B cell (primary cell): ENCODE data around the gene SGPP2. TPM values are rescaled to one million over a fixed set of nuclear protein-coding genes. Genes with fewer than 3 reads are reported as not detected.

Experiments
- ATAC-seq: fragments of 200-7000 bp; cut with Tn5 transposase; one replicate; pipeline ENCODE4 v1.10.0; 2021; ENCODE audit warnings: low read depth, mild to moderate bottlenecking, moderate number of reproducible peaks, moderate library complexity
- CTCF ChIA-PET: fragments of 350-600 bp; sonication (Branson Sonifier 250); formaldehyde crosslinking; loops from one replicate; lab custom pipeline; 2021; ENCODE audit warnings: antibody characterized with exemption, inconsistent platforms; lab: Charles Lee
- POLR2A ChIA-PET: fragments of 350-600 bp; sonication (Branson Sonifier 250); formaldehyde crosslinking; loops from one replicate; lab custom pipeline; 2021; ENCODE audit warnings: antibody characterized with exemption; lab: Charles Lee
- DNase-seq: peaks from one replicate; pipeline ENCODE4 v3.0.0; 2013
- H2AFZ ChIP-seq: 2 replicates; pipeline ENCODE4 v1.6.1; 2012; ENCODE audit warnings: mild to moderate bottlenecking, low read depth, low read length; ENCODE audit not compliant: insufficient read depth, poor library complexity, severe bottlenecking
- H3K27ac ChIP-seq, 2 donors: 1 replicate in 1 of 2; 2 replicates in 1 of 2; pipeline ENCODE4 v1.5.1; 2012 to 2013; ENCODE audit warnings: low read length in 2 of 2, mild to moderate bottlenecking in 2 of 2, moderate library complexity in 1 of 2
- H3K27me3 ChIP-seq, 4 experiments: fragments of 200-600 bp in 1 of 4; sonication (generic) in 1 of 4; replicated peaks in 1 of 4; 1 replicate in 2 of 4; 2 replicates in 2 of 4; pipeline versions ENCODE4 v1.6.1 to v1.7.0; 2013 to 2016; ENCODE audit warnings: low read length in 3 of 4, mild to moderate bottlenecking in 2 of 4, mixed read lengths in 1 of 4, moderate library complexity in 1 of 4; ENCODE audit not compliant: insufficient read depth in 4 of 4, control insufficient read depth in 3 of 4; ENCODE audit errors: control extremely low read depth in 1 of 4
- H3K36me3 ChIP-seq, 2 experiments: replicated peaks in 1 of 2; 1 replicate in 1 of 2; 2 replicates in 1 of 2; pipeline versions ENCODE4 v1.6.1 to v1.7.1; 2013; ENCODE audit warnings: low read length in 1 of 2; ENCODE audit not compliant: insufficient read depth in 2 of 2, control insufficient read depth in 1 of 2; ENCODE audit errors: control extremely low read depth in 1 of 2, extremely low read depth in 1 of 2
- H3K4me1 ChIP-seq, 2 donors: fragments of 200-600 bp in 1 of 2; sonication (generic) in 1 of 2; 1 replicate in 1 of 2; 2 replicates in 1 of 2; pipeline versions ENCODE4 v1.5.1 to v1.6.1; 2013 to 2017; ENCODE audit warnings: low read length in 2 of 2; ENCODE audit not compliant: control insufficient read depth in 2 of 2, insufficient read depth in 2 of 2
- H3K4me2 ChIP-seq: replicated peaks from 2 replicates; pipeline ENCODE3; 2012; ENCODE audit warnings: mild to moderate bottlenecking, low read depth, low read length; ENCODE audit not compliant: poor library complexity, severe bottlenecking
- H3K4me3 ChIP-seq, 5 experiments: fragments of 200-600 bp in 1 of 5; sonication (generic) in 1 of 5; 1 replicate in 3 of 5; 2 replicates in 2 of 5; pipeline versions ENCODE4 v1.5.1 to v1.7.0; 2011 to 2016; ENCODE audit warnings: low read length in 4 of 5, mild to moderate bottlenecking in 4 of 5, low read depth in 2 of 5, control low read depth in 1 of 5, moderate library complexity in 1 of 5; ENCODE audit not compliant: insufficient read depth in 1 of 5; ENCODE audit errors: control extremely low read depth in 1 of 5, extremely low read depth in 1 of 5
- H3K79me2 ChIP-seq: fragments of 200-600 bp; sonication (generic); one replicate; pipeline ENCODE4 v1.6.0; 2016; ENCODE audit warnings: low read length; ENCODE audit not compliant: control insufficient read depth, insufficient read depth
- H3K9ac ChIP-seq: fragments of 200-600 bp; sonication (generic); 2 replicates; pipeline ENCODE4 v1.6.1; 2017; ENCODE audit warnings: mild to moderate bottlenecking, low read length, moderate library complexity
- H3K9me3 ChIP-seq, 3 donors: one replicate each; pipeline versions ENCODE4 v1.6.1 to v1.7.1; 2013; ENCODE audit warnings: low read length in 2 of 3; ENCODE audit not compliant: control insufficient read depth in 2 of 3, insufficient read depth in 1 of 3; ENCODE audit errors: control extremely low read depth in 1 of 3
- H4K20me1 ChIP-seq: 2 replicates; pipeline ENCODE4 v1.6.0; 2012; ENCODE audit warnings: mild to moderate bottlenecking, low read length; ENCODE audit not compliant: insufficient read depth, control insufficient read depth, poor library complexity, severe bottlenecking
- H3K27ac Mint-ChIP-seq: one replicate; pipeline ENCODE4 v1.8.0; 2021; ENCODE audit warnings: mixed read lengths
- H3K27me3 Mint-ChIP-seq: one replicate; pipeline ENCODE4 v1.8.0; 2021; ENCODE audit warnings: mixed read lengths
- H3K4me1 Mint-ChIP-seq: one replicate; pipeline ENCODE4 v1.8.0; 2021; ENCODE audit warnings: mixed read lengths
- H3K4me3 Mint-ChIP-seq: one replicate; pipeline ENCODE4 v1.8.0; 2021; ENCODE audit warnings: mixed read lengths
- H3K9me3 Mint-ChIP-seq: one replicate; pipeline ENCODE4 v1.8.0; 2022; ENCODE audit warnings: mixed read lengths; ENCODE audit not compliant: insufficient read depth
- CTCF ChIP-seq: fragments of 200-600 bp; IDR thresholded peaks from one replicate; pipeline ENCODE4 v1.8.0; 2022; ENCODE audit warnings: antibody characterized with exemption, mild to moderate bottlenecking
- EZH2 ChIP-seq: IDR thresholded peaks from 2 replicates; pipeline ENCODE4 v1.6.1; 2012; ENCODE audit warnings: borderline replicate concordance, low read depth, mild to moderate bottlenecking, moderate library complexity, low read length; ENCODE audit not compliant: insufficient read depth, poor library complexity, severe bottlenecking
- WGBS: methylation state at CpG from one replicate; pipeline ENCODE4 v1.1.5; 2013; ENCODE audit warnings: missing lambda C conversion rate; ENCODE audit not compliant: insufficient coverage; 5-methylcytosine and 5-hydroxymethylcytosine counted together
- intact Hi-C: fragments of 100-400 bp; cut with micrococcal nuclease; formaldehyde crosslinking; loops from one replicate; pipeline ENCODE4 v1.10.0; 2022
- polyA plus RNA-seq: library from polyadenylated mRNA; depleted of rRNA; stranded (reverse); fragments of >200 nt; gene quantifications from 2 replicates; pipeline ENCODE4 v1.2.3, GENCODE V29; 2012
- total RNA-seq, 2 donors: library from RNA; stranded (reverse); fragments of 120-200 nt in 1 of 2; gene quantifications; 1 replicate in 1 of 2; 2 replicates in 1 of 2; pipeline versions ENCODE4 v1.2.3 to v1.2.4, GENCODE V29; 2013 to 2022

Gene SGPP2
- total and polyA plus RNA-seq, 2 donors (not counting 1 experiment from before 2014, with no cell fraction given), result 1.5 to 7.7 TPM

GRCh38 chr2:222526480-222527277 lies 102.3 kb downstream of the SGPP2 start:
- DNase-seq (no peak), ATAC-seq (no peak)
- no peak overlapping the region for H3K27ac ChIP-seq
- H3K79me2 ChIP-seq, result no peaks in the 10 kb centered on the region
- no peaks in the 10 kb centered on the region for H3K27me3 ChIP-seq
- CTCF ChIA-PET, result no interaction called here
- H3K9me3 Mint-ChIP-seq, result peaks cover 2% of the 10 kb centered on the region
- H3K27me3 Mint-ChIP-seq, result no peaks in the 10 kb centered on the region
- POLR2A ChIA-PET, result no interaction called here
- H3K9ac ChIP-seq, result no peak overlapping the region
- no peak overlapping the region for H3K4me3 Mint-ChIP-seq
- no peak overlapping the region for H3K4me3 ChIP-seq
- H3K4me1 ChIP-seq, result no peaks in the 10 kb centered on the region
- no peaks in the 10 kb centered on the region for H3K4me1 Mint-ChIP-seq
- H4K20me1 ChIP-seq, result no peaks in the 10 kb centered on the region
- H2AFZ ChIP-seq, result no peak overlapping the region
- no peak overlapping the region for H3K4me2 ChIP-seq
- intact Hi-C loops, result no loop called here
- H3K9me3 ChIP-seq, result no peaks in the 10 kb centered on the region
- no peaks in the 10 kb centered on the region for H3K36me3 ChIP-seq
- 67% methylated on average over 1 of the region's 7 CpGs for WGBS
- TF ChIP-seq EZH2 (no peak), CTCF (no peak)
- no peak overlapping the region for H3K27ac Mint-ChIP-seq

GRCh38 chr2:222532315-222532714 lies 108.0 kb downstream of the SGPP2 start:
- H3K9ac ChIP-seq, result no peak overlapping the region
- Mint-ChIP-seq H3K4me3 (no peak overlapping the region), H3K27ac (no peak overlapping the region), H3K27me3 (no peaks in the 10 kb centered on the region), H3K9me3 (no peaks in the 10 kb centered on the region), H3K4me1 (no peaks in the 10 kb centered on the region)
- TF ChIP-seq CTCF, result no peak
- ChIA-PET CTCF (no interaction called here), POLR2A (no interaction called here)
- no peaks in the 10 kb centered on the region for H3K79me2 ChIP-seq
- no peaks in the 10 kb centered on the region for H3K36me3 ChIP-seq
- 53% methylated on average over 4 of the region's 5 CpGs for WGBS
- no peaks in the 10 kb centered on the region for H3K4me1 ChIP-seq
- no peaks in the 10 kb centered on the region for H4K20me1 ChIP-seq
- ATAC-seq (no peak), DNase-seq (no peak)
- no peak overlapping the region for H3K4me2 ChIP-seq
- H3K27me3 ChIP-seq, result no peaks in the 10 kb centered on the region
- intact Hi-C loops, result no loop called here
- H3K27ac ChIP-seq, result no peak overlapping the region
- H3K4me3 ChIP-seq, result no peak overlapping the region
- no peaks in the 10 kb centered on the region for H3K9me3 ChIP-seq
- no peak overlapping the region for H2AFZ ChIP-seq
